GM19238 (cell line): ENCODE results near the gene NLRP12.
"Not testable (repeated sequence)": the region's sequence is repeated elsewhere in the genome, so short reads cannot be mapped to it uniquely, and the experiment has no call there.

Source experiments
- DNase-seq: peaks from one replicate; pipeline ENCODE4 v3.0.0; 2011; ENCODE audit warnings: low spot score; ENCODE audit not compliant: insufficient read length

The NLRP12 gene

DNA sequence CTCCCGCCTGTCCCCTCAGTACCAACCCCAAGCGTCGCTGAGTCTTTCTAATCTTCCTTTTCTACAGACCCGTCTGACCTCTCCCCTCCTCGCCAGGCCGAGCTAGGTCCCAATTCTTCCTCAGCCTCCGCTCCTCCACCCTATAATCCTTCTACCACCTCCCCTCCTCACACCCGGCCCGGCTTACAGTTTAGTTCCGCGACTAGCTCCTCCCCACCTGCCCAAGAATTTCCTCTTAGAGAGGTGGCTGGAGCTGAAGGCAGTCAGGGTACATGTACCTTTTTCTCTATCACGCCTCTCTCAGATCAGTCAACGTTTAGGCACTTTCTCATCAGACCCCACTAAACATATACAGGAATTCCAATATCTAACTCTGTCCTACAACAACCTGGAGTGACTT is 8.7 kb upstream of the NLRP12 start:
- DNase-seq: not testable (repeated sequence)

DNA sequence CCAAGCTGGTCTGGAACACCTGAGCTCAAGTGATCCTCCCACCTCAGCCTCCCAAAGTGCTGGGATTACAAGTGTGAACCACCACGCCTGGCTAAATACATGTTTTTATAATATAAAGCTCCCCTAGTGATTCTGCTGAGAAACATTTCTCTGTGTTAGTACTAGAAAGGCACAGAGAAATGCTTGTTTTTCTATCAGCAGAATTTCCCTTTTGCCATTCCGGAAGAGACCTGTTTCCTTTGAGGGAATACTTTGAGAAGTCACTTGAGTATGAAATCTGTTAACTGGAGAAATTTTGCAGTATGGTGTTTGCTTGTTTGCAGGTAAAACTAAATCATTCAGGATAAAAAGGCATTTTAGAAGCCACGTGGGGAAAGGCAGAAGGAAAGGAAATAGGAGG is 4.4 kb upstream of the NLRP12 start:
- DNase-seq: no peak

DNA sequence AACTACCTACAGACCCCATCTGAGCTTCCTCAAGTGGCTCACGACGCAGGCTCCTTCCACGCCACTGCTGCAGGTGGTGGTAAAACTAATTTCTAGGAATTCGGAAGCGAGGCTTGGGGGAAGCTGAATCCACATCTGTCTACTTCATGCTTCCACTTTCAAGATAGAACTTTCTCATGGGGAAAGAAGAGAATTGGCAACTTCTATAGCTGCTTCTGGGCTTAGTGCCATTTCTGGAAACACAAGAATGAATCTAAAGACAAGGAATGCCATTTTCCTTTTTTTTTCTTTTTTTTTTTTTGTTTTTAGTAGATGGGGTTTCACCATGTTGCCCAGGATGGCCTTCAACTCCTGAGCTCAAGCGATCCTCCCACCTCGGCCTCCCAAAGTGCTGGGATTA is 2.8 kb upstream of the NLRP12 start:
- no peak for DNase-seq

DNA sequence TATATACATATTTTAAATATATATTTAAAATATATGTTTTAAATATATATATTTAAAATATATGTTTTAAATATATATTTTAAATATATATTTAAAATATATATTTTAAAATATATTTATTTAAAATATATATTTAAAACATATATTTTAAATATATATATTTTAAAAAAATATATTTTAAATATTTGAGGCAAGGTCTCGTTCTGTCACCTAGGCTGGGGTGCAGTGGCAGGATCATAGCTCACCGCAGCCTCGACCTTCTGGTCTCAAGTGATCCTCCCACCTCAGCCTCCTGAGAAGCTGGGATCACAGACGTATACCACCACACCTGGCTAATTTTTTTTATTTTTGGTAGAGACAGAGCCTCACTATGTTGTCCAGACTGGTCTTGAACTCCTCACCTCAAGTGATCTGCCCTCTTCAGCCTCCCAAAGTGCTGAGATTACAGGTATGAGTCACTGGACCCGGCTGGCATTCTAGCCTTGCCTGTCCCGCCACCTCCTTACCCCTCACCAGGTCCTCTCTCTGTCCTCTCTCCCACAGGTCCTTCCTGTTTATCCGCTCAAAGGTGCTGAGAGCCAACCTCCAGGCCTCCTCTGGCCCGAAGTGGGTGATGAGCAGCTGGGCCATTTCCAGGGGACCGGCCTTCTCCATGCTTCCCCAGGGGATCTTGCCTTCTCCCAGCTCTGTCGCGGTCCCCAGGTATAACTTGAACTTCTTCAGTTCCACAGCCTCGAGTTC is 564 bp downstream of the NLRP12 start:
- DNase-seq: no peak

DNA sequence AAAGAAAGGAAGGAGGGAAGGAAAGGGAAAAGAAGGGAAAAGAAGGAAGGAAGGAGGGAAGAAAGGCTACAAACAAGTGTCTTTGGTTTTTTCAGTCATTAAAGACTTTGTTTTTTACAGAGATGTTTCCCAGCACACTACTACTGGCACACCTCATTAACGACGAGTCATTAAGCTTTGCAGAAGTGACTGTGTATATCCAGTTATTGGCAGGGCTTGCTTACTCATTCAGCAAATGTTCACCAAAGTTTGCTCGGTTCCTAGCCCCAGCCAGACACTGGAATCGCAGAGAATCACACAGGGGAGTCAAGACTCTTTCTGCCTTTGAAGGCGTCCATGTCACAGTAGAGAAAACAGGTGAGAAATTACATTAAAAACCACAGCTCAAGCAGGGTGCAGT is 4.3 kb downstream of the NLRP12 start:
- DNase-seq: no peak

DNA sequence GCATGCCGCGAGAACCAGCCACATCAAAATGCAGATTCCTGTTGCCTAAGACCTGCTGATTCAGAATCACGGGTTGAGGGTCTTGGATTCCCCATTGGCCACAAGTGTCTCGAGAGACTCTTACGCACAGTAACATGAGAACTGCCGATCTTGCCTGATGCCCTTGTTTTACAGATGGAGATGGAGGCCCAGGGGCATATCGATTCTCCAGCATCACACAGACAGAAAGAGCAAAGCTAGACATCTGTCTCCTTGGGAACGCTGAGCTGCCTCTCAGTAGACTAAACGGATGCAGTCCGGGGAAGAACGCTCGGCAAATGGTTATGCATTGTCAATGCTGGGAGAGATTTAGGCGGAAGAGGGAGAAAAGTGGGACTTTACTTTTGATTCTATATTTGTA is 5.4 kb downstream of the NLRP12 start:
- DNase-seq: no peak

DNA sequence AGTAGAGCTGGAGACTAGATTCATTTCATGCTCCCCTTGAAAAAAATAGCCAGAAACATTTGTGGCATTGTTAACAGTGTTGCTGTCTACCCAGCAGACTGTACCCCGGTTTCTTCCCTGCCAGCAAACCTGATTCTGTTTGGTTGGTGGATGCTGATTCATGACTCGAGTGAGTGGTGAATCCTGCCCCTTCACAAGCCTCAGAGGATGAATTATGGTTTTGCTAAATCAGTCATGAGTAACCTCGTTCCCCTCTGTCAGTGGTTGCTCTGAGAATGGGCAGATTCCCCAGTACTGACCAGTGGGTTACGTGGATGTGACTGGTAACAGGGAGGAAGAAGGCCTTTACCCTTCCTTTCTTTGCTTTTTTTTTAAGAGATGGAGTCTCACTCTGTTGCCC is 10.1 kb downstream of the NLRP12 start:
- no peak for DNase-seq

DNA sequence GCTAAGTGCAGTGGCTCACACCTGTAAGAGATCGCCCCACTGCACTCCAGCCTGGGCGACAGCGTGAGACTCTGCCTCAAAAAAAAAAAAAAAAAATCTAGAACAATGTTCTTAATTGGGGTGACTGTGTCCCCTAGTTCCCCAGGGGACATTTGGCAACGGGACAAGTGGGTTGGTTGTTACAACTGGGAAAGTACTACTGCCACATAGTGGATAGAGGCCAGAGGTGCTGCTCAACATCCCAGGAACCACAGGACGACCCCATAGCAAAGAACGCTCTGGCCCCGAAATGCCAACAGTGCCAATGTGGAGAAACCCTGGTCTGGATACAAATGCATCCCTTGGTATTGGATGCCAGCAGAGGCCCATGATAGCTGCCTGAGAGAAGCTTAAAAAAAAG is 11.8 kb downstream of the NLRP12 start:
- DNase-seq: no peak

DNA sequence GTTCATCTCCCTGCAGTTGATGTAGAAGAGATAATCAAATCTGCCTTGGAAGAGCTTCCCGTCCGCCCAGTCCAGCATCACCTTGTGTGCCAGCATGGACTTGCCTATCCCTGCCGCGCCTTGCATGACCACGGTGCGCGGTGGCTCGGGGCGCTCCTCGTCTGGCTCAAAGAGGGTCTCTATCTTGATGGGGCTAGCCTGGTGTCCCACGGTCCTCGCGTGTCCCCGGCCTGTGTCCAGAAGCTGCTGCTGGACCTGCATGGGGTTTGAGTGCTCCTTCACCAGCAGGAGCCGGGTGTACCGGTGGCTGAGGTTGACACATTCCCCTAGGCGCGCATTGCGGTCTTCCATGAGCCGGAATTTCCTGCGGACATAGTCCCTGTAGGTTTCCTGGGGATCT is 13.2 kb downstream of the NLRP12 start:
- DNase-seq: no peak

DNA sequence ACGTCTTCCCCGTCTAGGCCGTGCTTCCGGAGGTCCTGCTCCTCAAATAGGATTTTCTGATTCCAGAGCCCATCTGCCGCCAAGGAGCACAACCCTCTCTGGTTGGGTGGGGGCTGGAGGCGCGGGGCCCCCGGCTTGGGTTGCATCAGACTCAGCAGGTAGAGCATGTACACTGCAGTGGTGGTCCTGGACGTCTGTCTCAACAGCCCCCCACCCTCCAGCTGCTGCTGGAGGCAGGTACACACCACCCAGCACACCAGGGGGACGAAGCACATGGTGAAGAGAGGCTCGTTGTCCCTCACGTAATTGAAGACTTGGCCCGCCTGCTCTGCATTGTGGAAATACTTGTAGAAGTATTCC is 13.9 kb downstream of the NLRP12 start:
- no peak for DNase-seq

DNA sequence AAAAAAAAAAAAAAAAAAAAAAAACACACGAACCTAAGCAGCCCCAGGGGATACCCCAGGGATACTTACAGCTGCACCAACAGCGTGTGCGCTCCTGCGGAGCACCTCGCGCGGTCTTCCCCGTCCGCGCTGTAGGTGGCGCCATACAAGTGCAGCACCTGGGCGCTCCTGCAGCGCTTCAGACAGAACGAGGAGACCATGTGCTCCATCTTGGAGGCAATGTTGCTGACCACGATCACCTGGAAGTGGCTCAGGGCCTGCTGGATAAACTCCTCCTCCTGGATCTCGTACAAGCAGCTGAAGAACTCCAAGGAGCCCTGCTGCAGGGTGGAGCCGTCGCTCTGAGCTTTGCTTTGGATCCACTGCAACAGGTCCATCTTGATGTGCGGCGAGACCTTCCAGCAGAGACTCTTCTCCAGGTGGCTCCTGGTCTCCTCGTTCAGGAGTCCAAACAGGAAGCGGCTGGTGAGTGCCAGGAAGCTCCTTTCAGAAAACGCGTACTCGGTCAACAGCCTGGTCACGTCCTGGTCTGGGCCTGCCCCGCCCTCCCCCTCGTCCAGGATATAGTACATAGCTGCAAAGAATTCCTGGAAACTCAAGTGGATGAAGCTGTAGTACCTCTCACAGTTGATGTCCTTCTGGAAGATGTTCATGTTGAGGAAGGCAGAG is 14.5 kb downstream of the NLRP12 start:
- DNase-seq: no peak

DNA sequence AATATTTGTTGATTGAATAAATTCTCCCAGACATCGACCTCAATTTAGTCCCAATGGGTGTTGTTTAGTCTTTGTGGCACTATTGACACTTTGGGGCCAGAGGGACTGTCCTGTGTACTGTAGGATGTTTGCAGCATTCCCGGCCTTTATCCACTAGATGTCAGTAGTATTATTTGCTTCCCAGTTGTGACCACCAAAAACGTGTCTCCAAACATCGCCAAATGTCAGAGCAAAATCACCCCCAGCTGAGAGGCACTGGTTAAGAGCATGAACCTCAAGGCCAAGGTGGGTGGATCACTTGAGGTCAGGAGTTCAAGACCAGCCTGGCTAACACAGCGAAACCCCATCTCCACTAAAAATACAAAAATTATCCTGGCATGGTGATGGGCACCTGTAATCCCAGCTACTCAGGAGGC is 15.4 kb downstream of the NLRP12 start:
- no peak for DNase-seq

DNA sequence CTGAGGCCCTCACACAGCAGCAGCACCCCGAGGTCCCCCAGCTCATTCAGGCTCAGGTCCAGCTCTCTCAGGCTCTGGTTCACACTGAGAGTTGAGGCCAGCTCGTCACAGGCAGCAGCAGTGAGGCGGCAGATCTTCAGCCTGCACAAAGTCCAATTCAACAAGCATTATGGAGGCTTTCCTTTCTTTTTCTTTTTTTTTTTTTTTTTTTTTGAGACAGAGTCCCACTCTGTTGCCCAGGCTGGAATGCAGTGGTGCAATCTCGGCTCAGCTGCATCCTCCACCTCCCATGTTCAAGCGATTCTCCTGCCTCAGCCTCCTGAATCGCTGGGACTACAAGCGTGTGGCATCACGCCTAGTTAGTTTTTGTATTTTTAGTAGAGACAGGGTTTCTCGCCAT is 22.9 kb downstream of the NLRP12 start:
- no peak for DNase-seq

DNA sequence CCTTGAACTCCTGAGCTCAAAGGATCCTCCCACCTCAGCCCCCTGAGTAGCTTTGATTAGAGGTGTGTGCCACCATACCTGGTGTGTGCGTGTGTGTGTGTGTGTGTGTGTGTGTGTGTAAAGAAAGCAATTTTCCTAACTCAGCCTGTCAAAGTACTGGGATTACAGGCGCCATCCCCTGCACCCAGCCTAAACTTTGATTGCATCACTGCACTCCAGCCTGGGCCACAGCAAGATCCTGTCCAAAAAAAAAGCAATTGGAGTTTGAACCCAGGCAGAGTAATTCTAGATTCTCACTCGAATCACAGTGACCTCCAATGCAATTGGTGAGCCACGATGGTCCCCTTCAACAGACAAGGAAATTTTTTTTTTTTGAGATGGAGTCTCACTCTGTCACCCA is 29.1 kb downstream of the NLRP12 start:
- DNase-seq: no peak

DNA sequence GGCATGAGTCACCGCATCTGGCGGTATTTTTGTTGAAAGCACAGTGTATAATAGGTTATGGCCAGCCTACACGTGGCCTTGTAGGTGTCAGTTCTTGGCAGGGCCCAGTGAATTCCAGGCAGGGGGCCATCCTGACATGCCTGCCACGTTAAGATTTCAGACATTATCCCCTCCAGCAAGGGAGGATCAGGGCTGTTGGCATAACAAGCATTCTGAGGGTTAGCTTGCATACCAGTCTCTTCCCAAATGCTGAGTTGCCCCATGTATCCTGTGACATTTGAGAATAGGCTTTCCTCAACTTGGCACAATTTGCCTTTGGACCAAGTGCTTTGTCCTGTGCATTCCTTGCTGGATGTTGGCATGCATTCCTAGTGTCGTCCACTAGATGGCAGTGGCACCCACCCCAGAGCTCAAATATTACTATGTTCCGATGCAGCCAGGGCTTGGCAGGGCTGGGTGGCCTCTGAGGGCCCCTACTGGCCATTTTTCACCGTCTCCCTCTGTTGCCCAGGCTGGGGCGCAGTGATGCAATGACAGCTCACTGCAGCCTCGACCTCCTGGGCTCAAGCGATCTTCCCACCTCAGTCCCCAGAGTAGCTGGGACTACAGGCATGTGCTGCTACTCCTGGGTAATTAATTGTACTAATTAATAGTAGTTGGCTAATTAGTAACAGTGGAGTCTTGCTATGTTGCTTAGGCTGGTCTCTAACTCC is 31.2 kb downstream of the NLRP12 start:
- DNase-seq: peak; percentile 54

DNA sequence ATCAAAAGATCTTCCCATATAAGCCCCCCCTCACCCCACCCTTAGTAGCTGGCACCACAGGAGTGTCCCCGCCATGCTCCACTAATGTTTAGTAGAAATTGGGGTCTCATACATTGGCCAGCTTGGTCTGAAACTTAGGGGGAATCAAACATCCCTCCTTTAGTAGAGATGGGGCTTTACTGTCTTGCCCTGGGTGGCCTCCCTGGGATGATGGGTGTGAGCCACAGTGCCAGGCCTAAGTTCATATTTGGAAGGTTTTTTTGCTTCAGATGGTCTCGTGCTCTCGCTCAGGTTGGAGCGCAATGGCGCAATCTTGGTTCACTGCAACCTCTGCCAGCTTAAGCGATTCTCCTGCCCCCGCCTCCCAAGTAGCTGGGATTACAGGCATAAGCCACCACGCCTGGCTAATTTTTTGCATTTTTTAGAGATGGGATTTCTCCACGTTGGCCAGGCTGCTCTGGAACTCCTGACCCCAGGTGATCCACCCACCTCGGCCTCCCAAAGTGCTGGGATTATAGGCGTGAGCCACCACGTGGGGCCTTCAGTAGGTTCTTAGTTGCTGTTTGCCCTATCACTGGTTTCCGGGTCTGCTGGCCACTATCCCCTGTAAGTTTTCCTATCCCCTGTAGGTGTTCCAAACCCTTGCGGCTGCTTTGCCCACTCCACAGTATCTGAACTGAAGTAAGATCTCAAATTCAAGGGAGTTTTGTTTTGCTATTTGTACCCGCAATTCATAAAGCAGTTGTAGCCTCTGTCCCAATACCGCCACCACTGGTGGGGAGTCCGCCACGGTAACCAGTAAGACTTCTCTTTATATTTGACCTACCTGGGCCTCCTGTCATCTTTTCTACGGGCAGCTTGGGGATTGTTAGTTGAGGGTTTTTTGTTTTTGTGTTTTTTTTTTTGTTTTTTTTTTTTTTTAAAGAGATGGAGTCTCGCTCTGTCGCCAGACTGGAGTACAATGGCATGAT is 34.1 kb downstream of the NLRP12 start:
- DNase-seq: no peak

DNA sequence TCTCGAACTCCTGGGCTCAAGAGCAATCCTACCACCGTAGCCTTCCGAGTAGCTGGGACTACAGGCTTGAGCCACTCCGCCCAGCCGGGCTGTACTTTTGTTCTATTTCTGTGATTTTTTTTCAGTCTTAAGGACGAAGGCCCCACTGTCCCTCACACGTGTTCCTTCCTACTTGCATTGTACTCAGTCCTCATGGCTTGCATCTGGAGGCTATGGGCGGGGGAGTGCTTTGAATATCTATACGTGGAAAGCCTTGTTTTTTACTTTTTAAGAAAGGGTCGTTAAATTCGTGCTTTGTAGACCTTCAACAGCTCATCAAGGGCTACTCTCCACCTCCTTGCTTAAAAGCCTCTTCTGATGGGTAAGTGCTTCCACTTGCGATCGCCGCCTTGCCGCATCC is 36.8 kb downstream of the NLRP12 start:
- DNase-seq: no peak

DNA sequence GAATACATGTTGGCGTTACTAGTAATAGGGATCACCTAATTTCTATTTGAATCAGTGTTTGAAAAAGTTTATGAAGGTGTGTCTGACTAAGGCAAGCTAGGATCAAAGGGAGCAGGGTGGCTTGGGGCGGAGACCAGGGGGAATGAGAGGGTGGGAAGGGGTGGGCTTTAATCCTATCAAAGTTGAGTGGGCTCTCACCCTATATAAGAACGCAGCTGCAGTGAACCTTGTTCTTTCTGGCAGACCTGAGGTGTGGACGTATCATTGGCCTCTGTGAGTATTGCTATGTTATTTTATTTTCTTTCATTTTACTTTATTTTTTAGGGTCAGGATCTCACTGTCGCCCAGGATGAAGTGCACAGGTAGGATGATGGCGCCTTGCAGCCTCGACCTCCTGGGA is 37.4 kb downstream of the NLRP12 start:
- no peak for DNase-seq

DNA sequence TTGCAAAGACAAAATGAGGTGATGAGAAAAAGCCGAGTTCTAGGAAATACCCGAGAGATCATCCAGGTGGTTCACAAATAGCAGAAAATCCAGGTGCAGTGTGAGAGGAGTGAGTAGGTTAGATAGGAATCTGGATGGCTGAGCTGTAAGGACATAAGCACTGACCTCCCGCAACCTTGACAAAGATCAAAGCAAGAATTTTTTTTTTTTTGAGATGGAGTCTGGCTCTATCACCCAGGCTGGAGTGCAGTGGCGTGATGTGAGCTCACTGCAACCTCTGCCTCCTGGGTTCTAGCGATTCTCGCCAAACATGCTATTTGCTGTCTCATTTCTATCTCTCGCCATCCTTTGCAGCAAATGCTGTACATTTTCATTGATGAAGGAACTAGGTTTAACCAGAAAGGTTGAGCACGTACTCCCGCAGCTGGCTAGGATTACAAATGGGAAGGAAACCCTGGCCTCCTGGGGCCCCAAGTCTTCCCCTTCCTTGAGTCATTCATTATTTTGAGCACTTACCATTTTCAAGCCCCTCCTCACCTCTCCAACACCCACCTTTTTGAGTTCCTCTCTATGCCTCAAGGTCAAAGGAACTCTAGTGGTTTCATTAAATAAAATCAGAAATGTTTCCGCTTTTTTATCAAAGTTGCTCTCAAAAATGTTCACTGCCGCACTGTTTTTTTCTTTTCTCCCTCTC is 38.8 kb downstream of the NLRP12 start:
- DNase-seq: no peak

DNA sequence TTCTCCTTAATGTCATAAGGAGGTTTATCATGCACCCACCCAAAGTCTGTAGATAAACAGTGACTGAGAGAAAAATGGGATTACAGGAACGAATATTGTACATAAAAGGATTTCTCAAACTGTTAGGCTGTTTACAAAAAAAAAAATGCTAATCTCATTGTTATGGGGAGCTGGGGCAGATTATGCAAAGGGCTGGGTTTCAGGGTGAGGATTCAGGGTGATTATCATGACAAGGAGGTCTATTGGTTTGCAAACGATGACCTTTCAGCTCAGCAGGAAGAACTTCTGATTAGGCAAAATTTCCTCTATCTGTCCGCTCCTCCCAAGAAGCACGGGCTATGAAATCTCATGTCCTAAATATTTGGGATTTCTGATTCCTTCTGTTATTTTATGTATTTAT is 41.4 kb downstream of the NLRP12 start:
- DNase-seq: no peak

DNA sequence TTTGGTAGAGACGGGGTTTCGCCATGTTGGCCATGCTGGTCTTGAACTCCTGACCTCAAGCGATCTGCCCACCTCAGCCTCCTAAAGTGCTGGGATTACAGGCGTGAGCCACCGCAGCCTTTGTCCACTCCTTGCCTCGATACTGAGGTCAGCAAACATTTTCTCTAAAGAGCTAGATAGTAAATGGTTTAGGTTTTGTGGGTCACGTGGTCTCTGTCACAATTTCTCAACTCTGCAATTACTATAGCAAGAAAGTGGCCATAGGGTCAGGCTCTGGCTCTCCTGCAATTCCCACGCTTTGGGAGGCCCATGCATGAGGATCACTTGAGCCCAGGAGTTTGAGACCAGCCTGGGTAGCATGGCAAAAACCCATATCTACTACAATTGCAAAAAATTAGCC is 42.8 kb downstream of the NLRP12 start:
- not testable (repeated sequence) for DNase-seq
